GM18507 (cell line): ENCODE data around the gene LARP7.

ENCODE experiments used
- DNase-seq: peaks from one replicate; pipeline ENCODE4 v3.0.0; 2011; ENCODE audit warnings: low read depth; ENCODE audit not compliant: insufficient read length; ENCODE audit errors: extremely low spot score
- FAIRE-seq: peaks from 2 replicates; lab custom pipeline; 2011; peaks lifted over from hg19 to GRCh38; lab: Jason Lieb, UNC

The LARP7 gene

GRCh38 chr4:112706840-112707207, 69.9 kb downstream of the LARP7 start:
- DNase-seq, result no peak
- FAIRE-seq, result no peak
